ELF-1 (cell line): ENCODE measurements around the gene SSBP3.
"Not testable (repeated sequence)": the region's sequence is repeated elsewhere in the genome, so short reads cannot be mapped to it uniquely, and the experiment has no call there.

ENCODE experiments used
- DNase-seq: peaks from one replicate; pipeline ENCODE4 v3.0.0-alpha.2; 2016; ENCODE audit warnings: low read depth, low spot score

The SSBP3 gene

DNA sequence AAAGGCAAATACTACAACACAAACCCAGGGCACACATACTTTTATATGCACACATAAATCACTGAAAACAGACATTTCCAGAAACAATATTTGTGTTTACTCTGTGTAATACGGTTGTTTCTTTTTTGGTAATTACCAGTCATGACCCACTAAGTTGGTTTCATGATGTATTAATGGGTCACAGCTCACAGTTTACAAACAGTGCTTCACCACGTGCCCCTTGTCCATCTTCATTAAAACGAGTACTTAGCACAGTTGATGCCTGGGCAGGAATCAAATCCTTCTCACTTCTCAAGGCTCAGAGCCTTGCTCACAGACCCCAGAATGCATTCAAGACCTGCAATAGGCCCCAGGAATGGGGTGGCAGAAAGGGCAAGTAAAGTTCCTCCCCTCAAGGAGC is 13.8 kb downstream of the SSBP3 start:
- DNase-seq = no peak

DNA sequence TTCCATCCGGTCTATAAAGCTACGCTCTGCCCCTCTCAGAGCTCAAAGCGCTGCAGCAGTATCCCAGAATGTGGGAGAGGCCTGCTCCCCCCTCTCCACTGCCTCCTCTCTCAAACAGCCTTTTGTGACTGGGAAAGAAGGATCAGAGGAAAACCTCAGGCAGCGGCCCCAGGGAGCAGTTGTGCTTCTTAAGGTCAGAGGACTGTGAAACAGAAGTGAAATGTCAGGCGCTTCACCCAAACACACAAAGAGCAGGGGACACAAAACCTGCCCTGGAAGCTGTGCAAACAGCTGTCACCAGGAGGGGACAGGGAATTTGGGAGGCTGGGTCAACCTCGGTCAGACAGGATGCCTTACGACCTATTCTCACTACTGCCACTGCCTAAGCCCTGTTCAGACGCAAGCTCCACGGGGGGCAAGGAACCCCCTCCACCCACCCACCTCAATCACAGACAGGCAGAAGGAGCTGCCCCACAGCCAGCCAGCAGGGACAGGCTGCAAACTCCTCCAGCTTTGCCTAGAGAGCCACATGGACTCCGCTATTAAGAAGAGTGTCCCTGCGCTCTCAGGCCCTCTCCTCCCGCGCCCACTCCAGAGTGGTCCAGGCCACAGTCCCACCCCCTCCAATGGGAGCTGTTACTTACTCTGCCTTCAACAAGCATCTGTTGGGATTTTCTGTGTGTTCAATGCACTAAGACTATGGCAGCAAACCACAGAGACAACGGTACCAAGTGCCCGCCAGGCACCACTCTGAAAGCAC is 14.6 kb downstream of the SSBP3 start:
- peak; percentile 51 for DNase-seq

DNA sequence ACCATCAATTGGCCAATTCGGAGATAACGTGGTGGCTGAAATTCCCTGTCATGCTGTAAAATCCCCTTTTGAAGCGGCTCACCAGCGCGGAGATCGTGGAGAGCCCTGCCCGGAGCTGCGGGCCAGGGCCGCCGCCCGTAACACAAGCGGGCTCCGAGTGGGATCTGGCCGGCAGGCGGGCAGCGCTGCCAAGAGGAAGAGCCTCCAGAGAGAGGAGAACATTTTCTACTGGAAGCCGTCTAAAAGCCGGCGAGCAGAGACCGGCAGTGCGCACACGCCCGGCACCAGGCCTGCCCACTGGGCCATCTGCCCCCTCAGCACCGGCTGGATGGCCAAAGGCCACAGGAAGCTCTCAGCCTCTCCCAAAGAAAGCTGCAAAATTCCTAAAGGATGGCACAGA is 15.5 kb downstream of the SSBP3 start:
- no peak for DNase-seq

DNA sequence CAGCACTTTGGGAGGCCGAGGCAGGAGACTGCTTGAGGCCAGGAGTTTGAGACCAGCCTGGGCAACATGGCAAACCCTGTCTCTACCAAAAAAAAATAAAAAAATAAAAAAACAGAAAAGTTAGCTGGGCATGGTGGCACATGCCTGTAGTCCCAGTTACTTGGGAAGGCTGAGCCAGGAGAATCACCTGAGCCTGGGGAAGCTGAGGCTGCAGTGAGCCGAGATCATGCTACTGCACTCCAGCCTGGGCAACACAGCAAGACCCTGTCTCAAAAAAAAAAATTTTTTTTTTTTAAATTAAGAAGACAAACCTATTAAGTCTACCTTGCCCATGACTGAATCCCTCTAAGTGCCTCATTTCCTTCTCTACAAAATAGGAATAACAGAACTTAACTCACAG is 16.6 kb downstream of the SSBP3 start:
- DNase-seq = not testable (repeated sequence)

DNA sequence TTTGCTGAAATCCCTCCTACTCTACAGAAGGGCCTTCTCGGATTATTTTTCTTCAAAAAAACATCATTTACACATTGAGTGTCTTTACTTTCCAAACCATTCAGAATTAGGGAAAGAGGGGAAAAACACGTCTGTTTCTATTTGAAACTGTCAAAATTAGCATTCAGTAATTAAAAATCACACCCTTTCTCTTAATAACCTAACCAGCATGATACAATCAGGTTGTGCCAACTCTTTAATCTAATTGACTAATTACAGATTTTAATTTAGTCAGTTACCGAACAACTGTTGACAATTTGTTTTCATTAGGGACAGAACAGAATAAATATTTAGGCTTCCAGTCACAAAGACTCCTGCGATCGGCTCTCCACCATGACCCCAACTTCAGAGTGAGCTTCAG is 18.8 kb downstream of the SSBP3 start:
- DNase-seq = no peak

DNA sequence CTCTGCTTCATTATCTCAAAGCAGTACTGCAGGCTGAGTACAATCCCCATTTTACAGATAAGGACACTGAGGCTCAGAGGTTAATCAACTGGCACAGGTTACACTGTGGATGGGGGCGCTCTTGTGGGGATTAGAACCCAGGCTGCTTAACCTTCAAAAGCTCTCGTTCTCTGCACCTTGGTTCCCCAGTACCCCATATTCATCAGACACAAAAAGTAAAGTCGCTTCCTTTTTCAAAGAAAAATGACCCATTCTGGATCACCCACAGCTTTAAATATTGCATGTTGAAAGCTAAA is 20.5 kb downstream of the SSBP3 start:
- DNase-seq = no peak

DNA sequence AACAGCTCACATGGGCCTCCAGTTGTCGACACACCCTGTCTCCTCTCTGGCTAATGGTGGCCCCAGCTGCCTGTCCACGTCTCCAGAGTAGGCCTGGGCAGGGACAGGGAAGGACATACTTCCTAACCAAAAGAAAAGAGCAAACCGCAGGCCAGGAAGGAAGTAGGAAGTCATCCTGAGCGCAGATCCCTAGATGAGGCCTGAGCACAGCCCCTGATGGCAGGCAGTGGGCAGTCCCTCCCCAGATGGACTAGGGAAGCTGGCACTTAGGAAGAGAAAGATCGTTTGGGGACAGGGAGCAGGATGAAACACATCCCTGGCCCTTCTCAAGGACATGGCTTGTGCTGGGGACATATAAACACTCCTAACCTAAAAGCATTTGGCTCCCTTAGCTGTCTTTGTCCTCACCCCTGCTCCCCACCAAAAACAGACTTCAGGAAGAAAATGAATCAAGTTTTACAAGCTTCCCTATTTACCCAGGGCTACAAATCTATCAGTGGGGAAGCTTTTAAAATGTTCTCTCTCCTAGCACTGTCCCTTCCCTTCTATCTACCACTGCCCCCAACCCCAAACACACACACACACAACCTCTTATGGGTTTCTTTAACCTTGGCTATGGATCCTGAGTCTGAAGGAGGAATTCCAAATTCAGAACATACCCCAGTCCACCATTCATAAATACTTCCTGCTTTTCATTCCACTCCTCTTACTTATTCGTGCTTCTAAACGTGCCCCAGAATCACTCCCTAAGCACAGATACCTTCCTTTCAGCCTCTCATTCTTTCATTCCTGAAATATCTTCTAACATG is 21.1 kb downstream of the SSBP3 start:
- DNase-seq = no peak

DNA sequence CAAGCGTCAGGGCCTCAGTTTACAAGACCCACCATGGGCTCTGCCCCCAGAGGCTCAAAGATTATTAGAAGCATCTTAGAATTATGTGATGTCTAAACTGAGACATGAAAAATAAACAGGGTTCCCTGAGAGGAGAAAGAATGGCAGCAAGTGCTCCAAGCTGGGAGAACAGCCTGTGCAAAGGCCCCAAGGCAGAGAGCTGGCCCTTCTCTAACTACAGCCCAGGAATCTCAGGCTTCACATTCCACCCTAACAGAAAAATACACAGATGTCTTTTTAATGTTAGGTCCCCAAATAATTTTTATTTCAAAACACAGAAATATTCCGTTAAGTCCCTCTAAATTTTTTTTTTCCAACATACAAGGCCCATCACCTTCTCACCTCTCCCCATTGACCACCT is 21.7 kb downstream of the SSBP3 start:
- DNase-seq = no peak

DNA sequence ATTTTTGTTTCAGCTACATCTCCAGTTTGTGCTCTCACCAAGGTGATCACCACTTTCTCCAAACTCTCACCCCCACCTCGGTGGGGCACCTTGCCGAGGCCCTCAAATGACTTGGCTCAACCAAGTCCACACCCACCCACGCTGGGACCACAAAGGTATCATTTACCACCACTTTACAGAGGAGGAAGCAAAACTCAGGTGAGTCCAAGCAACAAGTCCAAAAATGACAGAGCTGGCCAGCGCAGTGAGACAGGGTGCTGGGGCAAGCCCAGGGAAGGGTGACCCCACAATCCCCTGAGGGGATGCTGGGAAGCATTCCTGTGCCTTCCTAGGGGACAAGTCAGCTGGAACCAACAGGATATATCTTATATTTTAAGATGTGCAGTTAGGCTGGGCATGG is 24.7 kb downstream of the SSBP3 start:
- no peak for DNase-seq

DNA sequence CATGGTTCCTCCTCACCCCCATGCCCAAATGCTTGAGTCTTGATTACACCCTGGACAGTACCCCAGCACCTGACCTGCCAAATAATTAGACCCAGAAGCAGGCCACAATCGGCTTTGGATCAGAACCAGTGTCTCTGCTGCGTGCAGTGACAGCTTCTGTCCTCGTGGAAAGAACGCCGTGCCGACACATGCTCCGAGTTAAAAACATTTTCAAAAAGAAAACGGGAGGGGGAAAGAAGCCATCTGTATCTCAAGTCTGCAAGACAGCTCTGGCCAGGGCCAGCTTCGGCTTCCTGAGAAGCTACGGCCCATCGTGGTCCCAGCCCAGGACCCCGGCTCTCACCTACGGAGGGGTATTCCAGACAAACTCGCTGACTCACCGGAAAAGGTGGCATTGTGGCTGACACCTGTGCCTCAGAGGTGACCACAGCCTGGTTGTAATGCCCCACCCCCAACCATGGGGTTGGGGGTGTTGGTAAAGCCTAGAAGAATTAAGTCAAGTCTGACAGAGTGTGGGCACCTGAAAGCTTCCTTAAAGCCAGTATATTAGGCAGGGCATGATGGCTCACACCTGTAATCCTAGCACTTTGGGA is 25.8 kb downstream of the SSBP3 start:
- DNase-seq = no peak

DNA sequence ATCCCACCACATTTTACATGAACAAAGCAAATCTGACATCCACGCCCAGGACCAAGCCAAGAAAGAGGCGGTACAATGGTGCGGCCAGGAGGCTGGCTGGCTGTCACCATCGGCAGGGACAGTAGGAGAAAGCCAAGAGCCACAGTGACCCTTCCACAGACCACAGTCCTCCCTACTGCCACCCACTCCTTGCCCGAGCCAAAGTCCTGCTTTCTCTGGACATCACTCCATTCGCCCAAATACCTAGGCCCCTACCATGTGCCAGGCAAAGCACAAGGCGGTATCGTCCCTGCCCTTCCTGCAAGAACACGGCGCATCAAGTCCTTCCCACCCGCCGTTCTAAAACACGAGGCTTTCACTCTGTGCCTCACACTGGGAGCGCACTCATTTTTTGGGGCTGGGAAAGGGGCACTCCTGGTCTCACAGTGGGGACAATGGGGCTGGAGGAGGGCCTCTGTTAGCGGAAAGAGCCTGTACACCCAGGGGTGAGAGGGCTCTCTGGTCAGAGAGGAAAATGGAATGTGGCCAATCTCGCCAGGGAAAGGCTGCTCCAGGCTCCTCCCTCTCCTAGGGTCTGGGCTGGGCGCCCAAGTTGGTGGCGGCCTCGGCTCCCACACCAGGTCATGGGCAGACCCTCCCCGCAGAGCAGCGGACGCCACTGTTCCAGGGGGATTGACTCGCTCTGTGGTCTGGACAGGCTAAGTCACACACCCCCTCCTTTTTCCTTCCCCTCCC is 26.5 kb downstream of the SSBP3 start:
- DNase-seq = no peak

DNA sequence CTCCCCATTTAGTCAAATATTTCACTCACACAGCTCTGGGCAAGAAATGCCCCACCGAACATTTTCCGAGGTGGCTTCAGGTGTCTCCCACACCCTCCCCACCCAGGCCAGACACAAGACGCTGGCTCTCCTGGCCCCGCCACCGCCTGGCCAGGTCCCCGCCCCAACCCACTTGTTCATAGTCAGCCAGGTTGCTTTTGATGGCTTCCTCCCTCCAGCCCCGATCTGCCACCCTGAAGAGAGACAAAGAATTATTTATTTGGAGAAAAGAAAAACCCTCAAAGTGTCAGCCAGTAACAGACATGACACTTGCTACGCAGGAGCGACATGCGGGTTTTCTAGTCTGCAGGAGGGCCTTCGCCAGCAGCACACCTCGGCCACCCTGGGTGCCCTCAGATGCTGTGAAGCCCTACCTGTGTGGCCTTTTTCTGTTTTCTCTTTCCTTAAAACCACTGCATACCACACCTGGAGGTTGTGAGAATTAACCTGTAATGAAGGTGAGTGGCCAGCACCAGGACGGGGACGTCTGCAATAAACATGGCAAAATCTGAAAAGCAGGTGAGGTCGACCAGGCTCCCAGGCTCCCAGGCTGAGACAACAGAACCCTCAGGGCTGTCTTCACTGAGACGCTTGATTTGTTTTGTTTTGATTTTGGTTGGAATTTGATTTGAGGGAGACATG is 27.2 kb downstream of the SSBP3 start:
- peak; percentile 59 for DNase-seq

DNA sequence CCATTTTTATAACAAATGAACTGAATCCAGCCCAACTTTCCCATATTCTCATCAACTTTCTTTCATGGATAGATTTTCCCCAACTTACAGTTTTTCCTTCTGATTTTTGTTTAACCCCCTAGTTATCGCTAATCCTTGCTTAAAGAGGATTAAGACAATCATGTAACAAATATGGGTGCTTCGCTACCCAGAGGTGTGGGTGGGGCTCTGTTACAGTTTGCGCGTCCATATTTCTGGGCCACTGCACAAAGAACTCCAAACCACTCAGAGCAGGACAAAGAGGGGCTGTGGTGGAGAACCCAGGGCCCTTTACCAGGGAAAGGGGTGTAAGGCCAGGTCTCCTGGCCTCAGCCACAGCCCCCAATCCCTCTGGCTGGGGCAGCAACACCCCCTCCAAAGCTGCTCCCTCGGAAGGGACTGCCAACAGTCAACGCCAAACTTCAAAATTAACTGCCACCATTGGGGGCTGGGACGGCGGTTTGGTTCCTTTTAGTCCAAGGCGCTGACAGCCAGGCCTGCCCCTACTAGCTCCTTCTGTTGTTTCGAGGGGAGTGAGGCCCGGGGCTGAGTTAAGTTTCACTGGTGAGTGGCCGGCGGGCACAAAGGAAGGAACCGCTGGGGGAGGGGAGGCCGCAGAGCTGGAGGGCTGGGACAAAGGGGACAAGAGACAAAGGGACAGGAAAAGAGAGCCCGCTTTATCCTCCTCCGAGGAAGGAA is 27.9 kb downstream of the SSBP3 start:
- peak; percentile 92 for DNase-seq

DNA sequence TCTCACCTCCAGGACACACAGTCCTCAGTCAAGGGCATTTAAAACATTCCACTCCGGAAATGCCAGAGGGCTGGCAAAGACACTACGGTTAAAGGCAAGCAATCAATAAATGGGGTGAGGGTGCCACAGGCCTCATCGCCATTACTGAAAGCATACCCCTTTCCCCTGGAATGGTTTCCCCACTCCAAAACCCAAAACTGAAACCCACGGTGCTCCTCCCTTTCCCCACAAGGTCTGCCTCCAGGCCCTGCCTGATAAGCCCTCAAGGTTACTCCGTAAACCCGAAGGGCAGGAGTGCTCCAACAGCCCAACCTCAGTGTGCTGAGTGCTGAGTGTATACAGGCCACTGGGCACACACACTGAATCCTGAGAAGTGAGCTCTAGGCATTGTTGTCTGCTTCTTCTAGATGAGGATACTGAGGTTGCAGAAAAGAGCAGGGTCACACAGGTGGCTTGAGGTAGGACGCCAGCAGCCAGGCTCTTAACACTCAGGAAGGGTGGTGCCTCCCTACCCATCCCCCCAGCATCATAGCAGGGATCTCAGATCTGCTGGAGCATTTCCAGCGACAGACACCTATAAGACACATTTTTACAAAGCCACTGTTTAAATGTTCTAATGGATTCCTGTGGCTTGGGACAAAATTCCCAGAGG is 29.0 kb downstream of the SSBP3 start:
- DNase-seq = no peak

DNA sequence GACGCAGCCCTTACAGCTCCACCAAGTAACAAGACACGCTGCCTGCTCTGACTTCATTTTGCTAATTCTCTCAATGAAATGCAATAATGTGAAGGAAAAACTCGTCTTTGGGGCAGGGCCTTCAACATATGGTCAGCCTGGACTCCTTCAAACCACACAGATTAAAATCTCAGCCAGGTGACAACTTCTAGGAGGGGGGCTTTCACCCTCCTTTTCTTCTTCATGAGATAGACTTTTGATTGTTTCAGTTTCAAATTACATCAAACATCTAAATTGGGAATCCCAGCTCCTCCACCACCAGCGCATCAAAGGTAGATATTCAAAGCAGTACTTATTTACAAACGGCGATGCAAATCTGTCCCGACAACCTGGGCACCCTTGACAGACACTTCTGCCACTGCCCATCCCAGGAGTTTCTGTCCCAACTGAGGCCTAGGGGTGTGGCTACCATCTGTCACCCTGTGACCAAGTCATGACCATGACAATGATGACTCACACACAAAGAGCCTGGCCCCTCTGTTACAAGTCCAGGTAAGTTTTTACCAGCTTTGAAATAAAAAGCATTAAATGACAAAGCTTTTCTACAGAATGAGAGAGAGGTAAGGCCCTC is 29.7 kb downstream of the SSBP3 start:
- DNase-seq = no peak

DNA sequence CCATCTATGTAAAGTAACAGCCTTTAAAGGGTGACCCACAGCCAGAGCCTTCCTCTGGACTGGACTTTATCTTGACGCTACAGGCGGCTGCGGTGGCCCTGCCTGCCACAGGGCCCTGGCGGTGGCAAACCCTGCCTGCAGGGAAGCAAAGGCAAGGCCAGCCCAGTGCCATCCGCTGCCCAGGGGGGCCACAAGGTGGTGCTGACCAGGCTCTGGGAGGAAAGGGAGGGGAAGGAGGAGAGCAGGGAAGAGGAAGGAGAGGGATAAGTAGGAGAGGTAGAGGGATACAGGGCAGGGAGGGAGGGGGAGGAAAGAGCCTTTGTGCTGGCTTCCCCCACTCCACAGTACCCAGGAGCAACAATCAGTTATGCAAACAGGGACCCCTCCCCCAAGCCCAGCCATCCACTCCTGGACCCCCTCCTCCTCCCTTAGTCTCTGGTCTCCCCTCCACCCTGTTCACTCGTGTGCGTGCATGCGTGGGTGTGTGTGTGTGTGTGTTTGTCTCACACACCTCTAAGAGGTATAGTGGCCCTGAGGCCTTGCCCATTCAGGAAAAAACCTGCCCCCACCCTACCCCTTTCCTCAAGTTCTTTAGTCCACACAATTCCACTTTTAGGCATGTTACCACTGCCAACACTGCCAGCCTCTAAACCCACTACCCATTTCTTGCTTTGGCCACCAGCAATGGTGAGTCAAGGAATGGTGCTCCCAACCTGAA is 30.3 kb downstream of the SSBP3 start:
- no peak for DNase-seq

DNA sequence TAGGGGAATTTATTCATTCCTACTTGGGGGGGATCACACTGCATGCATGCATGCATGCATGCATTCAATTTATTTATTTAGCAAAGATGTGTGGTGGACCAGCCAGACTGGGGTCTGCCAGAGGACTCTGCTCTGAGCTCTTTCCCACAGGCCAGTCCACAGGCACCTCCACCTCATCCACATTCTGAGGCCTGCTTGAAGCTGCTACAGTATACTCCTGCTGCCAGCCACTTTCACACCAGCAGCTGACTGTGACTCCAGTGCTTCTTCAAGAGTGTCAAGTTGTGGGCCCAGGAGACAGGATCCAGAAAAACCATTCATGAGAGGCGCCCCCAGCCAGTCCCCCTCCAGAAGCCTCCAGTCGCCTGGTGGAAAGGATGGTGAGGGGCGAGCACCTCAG is 30.9 kb downstream of the SSBP3 start:
- no peak for DNase-seq

DNA sequence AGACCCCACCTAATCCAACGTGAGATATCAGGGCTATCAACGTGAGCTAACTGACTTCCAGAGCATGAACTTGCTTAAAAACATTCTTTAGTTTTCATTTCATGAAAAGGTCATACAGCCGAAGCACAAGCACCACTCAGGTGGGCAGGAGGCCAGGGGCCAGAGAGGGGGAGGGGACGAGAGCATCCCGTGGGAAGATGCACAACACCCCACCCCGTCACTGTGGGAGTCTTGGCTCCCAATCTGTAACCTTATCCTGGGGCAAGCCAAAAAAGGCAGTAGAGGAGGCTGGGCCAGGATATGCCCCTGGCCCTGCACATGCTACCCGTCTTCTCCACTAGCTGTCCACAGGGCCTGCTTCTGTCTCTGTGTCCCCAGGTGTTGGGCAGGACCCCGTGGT is 31.4 kb downstream of the SSBP3 start:
- no peak for DNase-seq

DNA sequence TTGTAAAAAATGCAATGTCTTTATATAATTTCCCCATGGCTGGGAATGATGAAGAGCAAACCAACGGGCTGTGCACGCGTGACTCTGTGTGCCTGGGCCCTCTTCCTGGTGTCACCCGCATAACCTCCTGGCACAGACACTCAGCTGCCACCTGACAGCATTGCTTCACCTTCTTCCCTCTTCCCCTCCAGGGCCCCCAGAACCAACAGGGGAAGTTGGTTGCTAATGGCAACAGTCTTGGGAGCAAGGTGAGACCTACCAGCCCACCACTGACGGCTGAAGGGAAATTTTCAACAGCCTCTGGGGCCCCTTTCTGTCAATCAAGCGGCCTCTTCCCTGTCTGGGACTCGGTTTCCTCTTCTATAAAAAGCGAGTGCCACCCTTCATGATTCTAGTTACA is 33.2 kb downstream of the SSBP3 start:
- DNase-seq = no peak

DNA sequence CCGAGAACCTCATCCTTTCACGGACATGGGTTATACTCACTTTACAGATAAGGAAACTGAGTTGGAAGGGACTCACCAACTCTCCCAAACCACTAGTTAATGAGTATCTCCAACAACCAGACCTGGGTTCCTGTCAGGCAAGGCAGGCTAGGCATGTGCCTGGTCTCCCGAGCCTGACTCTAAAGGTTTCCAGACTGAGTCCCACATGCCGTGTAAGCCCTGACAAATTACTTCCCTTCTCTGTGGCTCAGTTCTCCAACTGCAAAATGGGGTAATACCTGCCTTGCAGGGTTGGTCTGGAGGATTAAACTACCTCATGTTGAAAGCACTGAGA is 34.3 kb downstream of the SSBP3 start:
- DNase-seq = no peak
